ENCODE measurements around the gene ZMIZ2. TPM values are rescaled to one million over a fixed set of nuclear protein-coding genes. Genes with fewer than 3 reads are reported as not detected.
A peak's percentile ranks its signal among the peaks of the same experiment; 100 is the strongest.
"Not testable (repeated sequence)": the region's sequence is repeated elsewhere in the genome, so short reads cannot be mapped to it uniquely, and the experiment has no call there.

Gene ZMIZ2
- polyA plus RNA-seq, 1 donor (not counting 4 experiments of a cell fraction or from before 2014, with no cell fraction given): 3.2 TPM

GRCh38 chr7:44729949-44730590 lies 18.6 kb upstream of the ZMIZ2 start:
- dilution Hi-C loops (cut with MboI; ENCODE audit: extremely low pct_ligation_motif_present, low sequenced_read_pairs): no loop called here
- Histone ChIP-seq H3K4me2 (ENCODE audit: control insufficient read depth, extremely low read depth, insufficient read depth, low read depth, low read length) (no peak overlapping the region), H3K27me3 (ENCODE audit: control insufficient read depth, extremely low read depth, insufficient read depth, low read length) (no peaks in the 10 kb centered on the region), H4K20me1 (ENCODE audit: control insufficient read depth, extremely low read depth, insufficient read depth, low read length) (no peaks in the 10 kb centered on the region), H3K4me1 (ENCODE audit: control insufficient read depth, extremely low read depth, insufficient read depth, low read length) (peaks cover 24% of the 10 kb centered on the region), H3K27ac (ENCODE audit: control insufficient read depth, insufficient read depth, low read length) (no peak overlapping the region), H2AFZ (ENCODE audit: control insufficient read depth, low read length) (no peak overlapping the region), H3K4me3 (ENCODE audit: control insufficient read depth in 2 of 3, extremely low read depth in 1 of 3, insufficient read depth in 2 of 3, low read depth in 1 of 3, low read length in 3 of 3) (no peak overlapping the region), H3K36me3 (ENCODE audit: control insufficient read depth in 2 of 2, extremely low read depth in 1 of 2, insufficient read depth in 2 of 2, low read length in 2 of 2) (no peaks in the 10 kb centered on the region), H3K9me3 (ENCODE audit: control insufficient read depth, low read depth, low read length) (no peaks in the 10 kb centered on the region), H3K79me2 (ENCODE audit: control insufficient read depth, insufficient read depth, low read length) (no peaks in the 10 kb centered on the region), H3K9me1 (ENCODE audit: control insufficient read depth, extremely low read depth, insufficient read depth, low read length) (no peaks in the 10 kb centered on the region), H3K9ac (ENCODE audit: control insufficient read depth, extremely low read depth, insufficient read depth, low read length) (no peak overlapping the region)
- no peak for DNase-seq (ENCODE audit: low read depth, low spot score)
- TF ChIP-seq EZH2 (IDR thresholded peaks at IDR 0.05; ENCODE audit: low read length) (no peak), CTCF (optimal IDR thresholded peaks at IDR 0.05 in 1 of 3, IDR thresholded peaks at IDR 0.05 in 1 of 3, conservative IDR thresholded peaks at IDR 0.05 in 1 of 3; ENCODE audit: extremely low read depth in 1 of 3, insufficient read depth in 2 of 3, low read length in 3 of 3) (no peak)
- no peak for FAIRE-seq

- H3K4me1 ChIP-seq (ENCODE audit: control insufficient read depth, extremely low read depth, insufficient read depth, low read length): peaks cover 22% of the 10 kb centered on the region
- not testable (repeated sequence) for H3K9me1 ChIP-seq (ENCODE audit: control insufficient read depth, extremely low read depth, insufficient read depth, low read length)
Measured at GRCh38 chr7:44732971-44733370, 15.7 kb upstream of the ZMIZ2 start.

More at GRCh38 chr7:44732971-44733370, 15.7 kb upstream of the ZMIZ2 start:
- H2AFZ ChIP-seq (ENCODE audit: control insufficient read depth, low read length); H3K9me3 ChIP-seq (ENCODE audit: control insufficient read depth, low read depth, low read length); dilution Hi-C loops (cut with MboI; ENCODE audit: extremely low pct_ligation_motif_present, low sequenced_read_pairs); H3K36me3 ChIP-seq (ENCODE audit: control insufficient read depth in 2 of 2, extremely low read depth in 1 of 2, insufficient read depth in 2 of 2, low read length in 2 of 2); H4K20me1 ChIP-seq (ENCODE audit: control insufficient read depth, extremely low read depth, insufficient read depth, low read length); DNase-seq (ENCODE audit: low read depth, low spot score); H3K9ac ChIP-seq (ENCODE audit: control insufficient read depth, extremely low read depth, insufficient read depth, low read length); H3K4me3 ChIP-seq (ENCODE audit: control insufficient read depth in 2 of 3, extremely low read depth in 1 of 3, insufficient read depth in 2 of 3, low read depth in 1 of 3, low read length in 3 of 3); H3K27me3 ChIP-seq (ENCODE audit: control insufficient read depth, extremely low read depth, insufficient read depth, low read length); H3K4me2 ChIP-seq (ENCODE audit: control insufficient read depth, extremely low read depth, insufficient read depth, low read depth, low read length); FAIRE-seq; H3K79me2 ChIP-seq (ENCODE audit: control insufficient read depth, insufficient read depth, low read length): not testable (repeated sequence)
- H3K27ac ChIP-seq (ENCODE audit: control insufficient read depth, insufficient read depth, low read length): peak overlapping the region; percentile 34

All from keratinocyte (primary cell).